ENCODE results near the gene XCL1. TPM values are rescaled to one million over a fixed set of nuclear protein-coding genes. Genes with fewer than 3 reads are reported as not detected.

Gene XCL1
- total RNA-seq, 1 experiment from 2014 or later: not detected

DNA sequence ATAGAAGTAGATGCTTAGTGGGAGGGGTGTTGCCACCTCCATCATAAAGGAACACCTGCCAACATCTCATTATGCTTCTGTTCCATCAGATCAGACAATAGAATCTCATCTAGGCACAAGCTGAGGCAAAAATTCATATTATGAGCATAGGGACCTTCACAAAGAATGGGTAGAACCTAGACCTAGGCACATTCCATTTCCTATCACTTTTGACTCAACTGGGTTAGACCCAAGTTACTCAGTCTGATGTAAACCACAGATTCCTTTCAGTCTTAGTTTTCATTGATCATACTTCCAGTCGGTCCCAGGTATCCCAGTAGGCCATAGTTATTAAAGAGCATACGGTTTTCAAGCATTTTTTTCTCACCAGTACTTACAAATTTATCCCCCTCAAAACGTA, 21.7 kb downstream of the XCL1 start:
- BruUV-seq (replicated peaks): no TSS peak
- TF ChIP-seq, protein P1, sequence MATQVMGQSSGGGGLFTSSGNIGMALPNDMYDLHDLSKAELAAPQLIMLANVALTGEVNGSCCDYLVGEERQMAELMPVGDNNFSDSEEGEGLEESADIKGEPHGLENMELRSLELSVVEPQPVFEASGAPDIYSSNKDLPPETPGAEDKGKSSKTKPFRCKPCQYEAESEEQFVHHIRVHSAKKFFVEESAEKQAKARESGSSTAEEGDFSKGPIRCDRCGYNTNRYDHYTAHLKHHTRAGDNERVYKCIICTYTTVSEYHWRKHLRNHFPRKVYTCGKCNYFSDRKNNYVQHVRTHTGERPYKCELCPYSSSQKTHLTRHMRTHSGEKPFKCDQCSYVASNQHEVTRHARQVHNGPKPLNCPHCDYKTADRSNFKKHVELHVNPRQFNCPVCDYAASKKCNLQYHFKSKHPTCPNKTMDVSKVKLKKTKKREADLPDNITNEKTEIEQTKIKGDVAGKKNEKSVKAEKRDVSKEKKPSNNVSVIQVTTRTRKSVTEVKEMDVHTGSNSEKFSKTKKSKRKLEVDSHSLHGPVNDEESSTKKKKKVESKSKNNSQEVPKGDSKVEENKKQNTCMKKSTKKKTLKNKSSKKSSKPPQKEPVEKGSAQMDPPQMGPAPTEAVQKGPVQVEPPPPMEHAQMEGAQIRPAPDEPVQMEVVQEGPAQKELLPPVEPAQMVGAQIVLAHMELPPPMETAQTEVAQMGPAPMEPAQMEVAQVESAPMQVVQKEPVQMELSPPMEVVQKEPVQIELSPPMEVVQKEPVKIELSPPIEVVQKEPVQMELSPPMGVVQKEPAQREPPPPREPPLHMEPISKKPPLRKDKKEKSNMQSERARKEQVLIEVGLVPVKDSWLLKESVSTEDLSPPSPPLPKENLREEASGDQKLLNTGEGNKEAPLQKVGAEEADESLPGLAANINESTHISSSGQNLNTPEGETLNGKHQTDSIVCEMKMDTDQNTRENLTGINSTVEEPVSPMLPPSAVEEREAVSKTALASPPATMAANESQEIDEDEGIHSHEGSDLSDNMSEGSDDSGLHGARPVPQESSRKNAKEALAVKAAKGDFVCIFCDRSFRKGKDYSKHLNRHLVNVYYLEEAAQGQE (IDR thresholded peaks at IDR 0.05; ENCODE audit: insufficient read depth in 1 of 2, low read depth in 2 of 2, low read length in 1 of 2): no peak
- TF ChIP-seq POLR2AphosphoS5 (IDR thresholded peaks at IDR 0.05; ENCODE audit: low read depth, low read length): no peak
- no peak for TF ChIP-seq SIN3A (IDR thresholded peaks at IDR 0.05; ENCODE audit: borderline replicate concordance, insufficient read depth, low read depth, low read length)
- no peak for TF ChIP-seq TCF7L2 (IDR thresholded peaks at IDR 0.05; ENCODE audit: low read depth, low read length)
- TF ChIP-seq, protein P2, sequence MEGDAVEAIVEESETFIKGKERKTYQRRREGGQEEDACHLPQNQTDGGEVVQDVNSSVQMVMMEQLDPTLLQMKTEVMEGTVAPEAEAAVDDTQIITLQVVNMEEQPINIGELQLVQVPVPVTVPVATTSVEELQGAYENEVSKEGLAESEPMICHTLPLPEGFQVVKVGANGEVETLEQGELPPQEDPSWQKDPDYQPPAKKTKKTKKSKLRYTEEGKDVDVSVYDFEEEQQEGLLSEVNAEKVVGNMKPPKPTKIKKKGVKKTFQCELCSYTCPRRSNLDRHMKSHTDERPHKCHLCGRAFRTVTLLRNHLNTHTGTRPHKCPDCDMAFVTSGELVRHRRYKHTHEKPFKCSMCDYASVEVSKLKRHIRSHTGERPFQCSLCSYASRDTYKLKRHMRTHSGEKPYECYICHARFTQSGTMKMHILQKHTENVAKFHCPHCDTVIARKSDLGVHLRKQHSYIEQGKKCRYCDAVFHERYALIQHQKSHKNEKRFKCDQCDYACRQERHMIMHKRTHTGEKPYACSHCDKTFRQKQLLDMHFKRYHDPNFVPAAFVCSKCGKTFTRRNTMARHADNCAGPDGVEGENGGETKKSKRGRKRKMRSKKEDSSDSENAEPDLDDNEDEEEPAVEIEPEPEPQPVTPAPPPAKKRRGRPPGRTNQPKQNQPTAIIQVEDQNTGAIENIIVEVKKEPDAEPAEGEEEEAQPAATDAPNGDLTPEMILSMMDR (IDR thresholded peaks at IDR 0.05): no peak
- Histone ChIP-seq H3K27me3 (ENCODE audit: control insufficient read depth, insufficient read depth, low read length) (peaks cover 6% of the 10 kb centered on the region; the same call in 1 of the 2 replicates), H3K9me3 (ENCODE audit: control insufficient read depth, insufficient read depth, low read depth, low read length) (no peaks in the 10 kb centered on the region), H3K4me3 (ENCODE audit: low read depth in 2 of 2, low read length in 2 of 2) (no peak overlapping the region), H3K27ac (ENCODE audit: low read length) (no peak overlapping the region), H3K36me3 (ENCODE audit: control insufficient read depth, insufficient read depth, low read length) (no peaks in the 10 kb centered on the region), H3K4me1 (ENCODE audit: control insufficient read depth, insufficient read depth, low read length) (no peaks in the 10 kb centered on the region)
- CTCF ChIA-PET: no interaction called here
- intact Hi-C loops (cut with micrococcal nuclease; ENCODE audit: unreplicated experiment) (no loop called here), in situ Hi-C loops (cut with HindIII; ENCODE audit: low pct_unique_long_range_greater_than_20kb, low sequenced_read_pairs) (no loop called here)
- DNase-seq (ENCODE audit: low read depth, low spot score) (no peak), ATAC-seq (no peak)
- POLR2A ChIA-PET: interaction anchor here (0.6 kb wide), 1 partner anchor 9 kb away, joined by 3 read pairs; no protein-coding TSS in a partner anchor

DNA sequence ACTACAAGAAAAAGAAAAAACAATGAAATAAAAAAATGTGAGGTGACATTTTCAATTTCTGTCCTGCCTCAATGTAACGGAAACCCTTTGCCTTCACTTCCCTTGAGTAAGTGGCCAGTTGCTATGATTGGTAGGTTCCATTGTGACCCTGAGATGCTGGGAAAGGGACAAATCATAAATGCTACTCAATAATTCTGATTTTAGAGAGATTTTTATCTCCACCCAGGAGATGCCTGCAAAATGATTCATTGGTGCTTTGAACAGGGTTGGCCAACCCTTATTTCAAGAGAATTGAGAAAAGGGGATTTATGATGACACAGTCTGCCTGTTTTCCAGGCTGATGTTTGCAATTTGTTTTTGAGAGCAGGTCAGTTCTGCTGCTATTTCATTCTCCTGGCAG, 22.5 kb downstream of the XCL1 start:
- Histone ChIP-seq H3K9me3 (ENCODE audit: control insufficient read depth, insufficient read depth, low read depth, low read length) (no peaks in the 10 kb centered on the region), H3K4me1 (ENCODE audit: control insufficient read depth, insufficient read depth, low read length) (no peaks in the 10 kb centered on the region), H3K27me3 (ENCODE audit: control insufficient read depth, insufficient read depth, low read length) (no peaks in the 10 kb centered on the region), H3K27ac (ENCODE audit: low read length) (no peak overlapping the region), H3K4me3 (ENCODE audit: low read depth in 2 of 2, low read length in 2 of 2) (no peak overlapping the region), H3K36me3 (ENCODE audit: control insufficient read depth, insufficient read depth, low read length) (no peaks in the 10 kb centered on the region)
- ATAC-seq: no peak
- intact Hi-C loops (cut with micrococcal nuclease; ENCODE audit: unreplicated experiment) (no loop called here), in situ Hi-C loops (cut with HindIII; ENCODE audit: low pct_unique_long_range_greater_than_20kb, low sequenced_read_pairs) (no loop called here)
- BruUV-seq (replicated peaks): no TSS peak
- DNase-seq (ENCODE audit: low read depth, low spot score): no peak
- ChIA-PET CTCF (no interaction called here), POLR2A (interaction anchor here (0.6 kb wide), 1 partner anchor 10 kb away, joined by 3 read pairs; no protein-coding TSS in a partner anchor)
- TF ChIP-seq POLR2AphosphoS5 (IDR thresholded peaks at IDR 0.05; ENCODE audit: low read depth, low read length) (no peak), SIN3A (IDR thresholded peaks at IDR 0.05; ENCODE audit: borderline replicate concordance, insufficient read depth, low read depth, low read length) (no peak), TCF7L2 (IDR thresholded peaks at IDR 0.05; ENCODE audit: low read depth, low read length) (no peak)
- TF ChIP-seq, protein P1 (IDR thresholded peaks at IDR 0.05; ENCODE audit: insufficient read depth in 1 of 2, low read depth in 2 of 2, low read length in 1 of 2): no peak
- TF ChIP-seq, protein P2 (IDR thresholded peaks at IDR 0.05): no peak
